HepG2 (cell line): ENCODE data around the gene MYL11. TPM values are rescaled to one million over a fixed set of nuclear protein-coding genes. Genes with fewer than 3 reads are reported as not detected.

ENCODE experiments used
- CREB1 ChIP-seq, 2 experiments: fragments of 450-650 bp in 1 of 2; IDR thresholded peaks; 2 replicates each; pipeline ENCODE4 v1.6.1; 2016 to 2017; ENCODE audit warnings: control low read depth in 1 of 2, mild to moderate bottlenecking in 1 of 2, missing compliant biosample characterization in 1 of 2, missing genetic modification characterization in 1 of 2
- CTCF ChIP-seq: sonication (generic); formaldehyde crosslinking; IDR thresholded peaks from 2 replicates; pipeline ENCODE4 v1.5.0; 2020; ENCODE audit warnings: mild to moderate bottlenecking, missing genetic modification reagents, moderate library complexity
- IRF2 ChIP-seq: IDR thresholded peaks from 2 replicates; pipeline ENCODE4 v1.6.1; 2018; ENCODE audit warnings: missing genetic modification reagents, missing compliant biosample characterization
- MBD4 ChIP-seq: IDR thresholded peaks from 2 replicates; pipeline ENCODE4 v1.6.1; 2012; ENCODE audit warnings: low read length, inconsistent platforms, borderline replicate concordance
- MTA1 ChIP-seq: sonication (generic); formaldehyde crosslinking; IDR thresholded peaks from 2 replicates; pipeline ENCODE4 v1.4.0; 2020; ENCODE audit warnings: missing genetic modification reagents, mild to moderate bottlenecking, borderline replicate concordance
- RXRA ChIP-seq: sonication (generic); formaldehyde crosslinking; IDR thresholded peaks from 2 replicates; pipeline ENCODE4 v1.5.1; 2020; ENCODE audit warnings: missing genetic modification reagents
- USF2 ChIP-seq, 2 experiments: sonication (generic) in 1 of 2; formaldehyde crosslinking in 1 of 2; IDR thresholded peaks; 2 replicates each; pipeline versions ENCODE4 v1.5.1 to v1.6.1; 2011 to 2020; ENCODE audit warnings: borderline replicate concordance in 1 of 2, low read depth in 1 of 2, low read length in 1 of 2, mild to moderate bottlenecking in 1 of 2, missing genetic modification reagents in 1 of 2, moderate library complexity in 1 of 2
- ZMYM2 ChIP-seq: sonication (generic); formaldehyde crosslinking; IDR thresholded peaks from 2 replicates; pipeline ENCODE4 v1.8.0; 2022; ENCODE audit warnings: mild to moderate bottlenecking, missing genetic modification reagents
- ZNF329 ChIP-seq: sonication (generic); formaldehyde crosslinking; IDR thresholded peaks from 2 replicates; pipeline ENCODE4 v1.9.0; 2021; ENCODE audit warnings: low read depth, mild to moderate bottlenecking, missing genetic modification reagents
- ZNF34 ChIP-seq: sonication (generic); formaldehyde crosslinking; IDR thresholded peaks from 2 replicates; pipeline ENCODE4 v1.4.0; 2020; ENCODE audit warnings: mild to moderate bottlenecking, missing genetic modification reagents, borderline replicate concordance
- ZNF607 ChIP-seq: sonication (generic); formaldehyde crosslinking; IDR thresholded peaks from 2 replicates; pipeline ENCODE4 v1.5.1; 2020; ENCODE audit warnings: missing genetic modification reagents, mild to moderate bottlenecking, borderline replicate concordance
- ZNF749 ChIP-seq: sonication (generic); formaldehyde crosslinking; IDR thresholded peaks from 2 replicates; pipeline ENCODE4 v1.8.0; 2022; ENCODE audit warnings: mild to moderate bottlenecking, missing genetic modification reagents, moderate library complexity, borderline replicate concordance
- ZNF770 ChIP-seq: sonication (generic); formaldehyde crosslinking; IDR thresholded peaks from 2 replicates; pipeline ENCODE4 v1.5.0; 2020; ENCODE audit warnings: mild to moderate bottlenecking, missing genetic modification reagents
- ZNF839 ChIP-seq: sonication (generic); formaldehyde crosslinking; IDR thresholded peaks from 2 replicates; pipeline ENCODE4 v1.4.0; 2020; ENCODE audit warnings: missing genetic modification reagents, mild to moderate bottlenecking, borderline replicate concordance
- polyA plus RNA-seq, 8 experiments: library from polyadenylated mRNA; depleted of rRNA in 3 of 8; stranded (reverse) in 7 of 8; unstranded in 1 of 8; fragments of >200 nt; fragmentation: Illumina TruSeq in 4 of 8; extraction: Trizol in 4 of 8; gene quantifications; 2 replicates each; pipeline versions ENCODE4 v1.2.1 to v1.2.3, GENCODE V29; 2011 to 2016; ENCODE audit warnings: low read depth in 4 of 8, missing spikeins in 1 of 8, mixed read lengths in 1 of 8; ENCODE audit not compliant: insufficient read depth in 1 of 8
- total RNA-seq, 5 experiments: library from RNA; depleted of rRNA; stranded (reverse); fragments of >200 nt; fragmentation: Illumina TruSeq; extraction: Trizol; gene quantifications; 2 replicates each; pipeline ENCODE4 v1.2.3, GENCODE V29; 2016; ENCODE audit warnings: low read depth in 1 of 5
- TF ChIP-seq, protein P1 (sequence below): IDR thresholded peaks from 2 replicates; pipeline ENCODE4 v1.6.1; 2016; ENCODE audit warnings: low read depth, control low read depth
- TF ChIP-seq, protein P2 (sequence below): sonication (generic); formaldehyde crosslinking; IDR thresholded peaks from 2 replicates; pipeline ENCODE4 v1.5.0; 2020; ENCODE audit warnings: mild to moderate bottlenecking, missing genetic modification reagents

The MYL11 gene
- total and polyA plus RNA-seq, 2 of the 13 experiments (the other 11 are each of a cell fraction or from before 2014, with no cell fraction given), result not detected

- TF ChIP-seq CREB1 (IDR thresholded peaks at IDR 0.05) (no peak), CREB1 (CRISPR knock-in tag; IDR thresholded peaks at IDR 0.05) (peak; percentile 55; the same call in 1 of the 2 replicates), IRF2 (CRISPR knock-in tag) (peak; percentile 67), CTCF (CRISPR knock-in tag) (peak; percentile 56), RXRA (CRISPR knock-in tag) (peak; percentile 89; the same call in 1 of the 2 replicates), USF2 (IDR thresholded peaks at IDR 0.05; ENCODE audit: low read depth, low read length) (no peak), USF2 (CRISPR knock-in tag; IDR thresholded peaks at IDR 0.05; ENCODE audit: borderline replicate concordance) (peak; percentile 39; the same call in 1 of the 2 replicates), ZNF34 (no peak; the same call in 1 of the 2 replicates), ZNF770 (peak; percentile 74), ZNF607 (CRISPR knock-in tag) (no peak; the same call in none of the 2 replicates), ZMYM2 (peak; percentile 68; the same call in 1 of the 2 replicates), MTA1 (no peak), ZNF329 (CRISPR knock-in tag) (0 out of 2 replicates have a peak, but pooled peaks have one; percentile 54), ZNF839 (CRISPR knock-in tag) (no peak), MBD4 (no peak), ZNF749 (CRISPR knock-in tag) (peak; percentile 24; the same call in 1 of the 2 replicates)
- TF ChIP-seq, protein P1, sequence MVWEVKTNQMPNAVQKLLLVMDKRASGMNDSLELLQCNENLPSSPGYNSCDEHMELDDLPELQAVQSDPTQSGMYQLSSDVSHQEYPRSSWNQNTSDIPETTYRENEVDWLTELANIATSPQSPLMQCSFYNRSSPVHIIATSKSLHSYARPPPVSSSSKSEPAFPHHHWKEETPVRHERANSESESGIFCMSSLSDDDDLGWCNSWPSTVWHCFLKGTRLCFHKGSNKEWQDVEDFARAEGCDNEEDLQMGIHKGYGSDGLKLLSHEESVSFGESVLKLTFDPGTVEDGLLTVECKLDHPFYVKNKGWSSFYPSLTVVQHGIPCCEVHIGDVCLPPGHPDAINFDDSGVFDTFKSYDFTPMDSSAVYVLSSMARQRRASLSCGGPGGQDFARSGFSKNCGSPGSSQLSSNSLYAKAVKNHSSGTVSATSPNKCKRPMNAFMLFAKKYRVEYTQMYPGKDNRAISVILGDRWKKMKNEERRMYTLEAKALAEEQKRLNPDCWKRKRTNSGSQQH, result peak; percentile 66; the same call in 1 of the 2 replicates
- TF ChIP-seq, protein P2, sequence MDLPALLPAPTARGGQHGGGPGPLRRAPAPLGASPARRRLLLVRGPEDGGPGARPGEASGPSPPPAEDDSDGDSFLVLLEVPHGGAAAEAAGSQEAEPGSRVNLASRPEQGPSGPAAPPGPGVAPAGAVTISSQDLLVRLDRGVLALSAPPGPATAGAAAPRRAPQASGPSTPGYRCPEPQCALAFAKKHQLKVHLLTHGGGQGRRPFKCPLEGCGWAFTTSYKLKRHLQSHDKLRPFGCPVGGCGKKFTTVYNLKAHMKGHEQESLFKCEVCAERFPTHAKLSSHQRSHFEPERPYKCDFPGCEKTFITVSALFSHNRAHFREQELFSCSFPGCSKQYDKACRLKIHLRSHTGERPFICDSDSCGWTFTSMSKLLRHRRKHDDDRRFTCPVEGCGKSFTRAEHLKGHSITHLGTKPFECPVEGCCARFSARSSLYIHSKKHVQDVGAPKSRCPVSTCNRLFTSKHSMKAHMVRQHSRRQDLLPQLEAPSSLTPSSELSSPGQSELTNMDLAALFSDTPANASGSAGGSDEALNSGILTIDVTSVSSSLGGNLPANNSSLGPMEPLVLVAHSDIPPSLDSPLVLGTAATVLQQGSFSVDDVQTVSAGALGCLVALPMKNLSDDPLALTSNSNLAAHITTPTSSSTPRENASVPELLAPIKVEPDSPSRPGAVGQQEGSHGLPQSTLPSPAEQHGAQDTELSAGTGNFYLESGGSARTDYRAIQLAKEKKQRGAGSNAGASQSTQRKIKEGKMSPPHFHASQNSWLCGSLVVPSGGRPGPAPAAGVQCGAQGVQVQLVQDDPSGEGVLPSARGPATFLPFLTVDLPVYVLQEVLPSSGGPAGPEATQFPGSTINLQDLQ, result peak; percentile 52; the same call in 1 of the 2 replicates
Observed at GRCh38 chr16:30335598-30336474, 38.8 kb upstream of the MYL11 start (continued).
